ENCODE results near the gene CYP2A6.

Gene CYP2A6

GRCh38 chr19:40797963-40798682 is 52.1 kb downstream of the CYP2A6 start:
- H3K4me1 ChIP-seq (ENCODE audit: control insufficient read depth in 1 of 2, insufficient read depth in 2 of 2, low read length in 2 of 2), result peaks cover 13 to 41% of the 10 kb centered on the region in 2 donors
- H3K27me3 ChIP-seq (ENCODE audit: low read depth, low read length), result no peaks in the 10 kb centered on the region
- no peaks in the 10 kb centered on the region for H3K9me3 ChIP-seq (ENCODE audit: control insufficient read depth in 1 of 2, low read length in 2 of 2)
- peaks cover 0 to 8% of the 10 kb centered on the region in 2 donors for H3K36me3 ChIP-seq (ENCODE audit: control insufficient read depth in 1 of 2, insufficient read depth in 2 of 2, low read length in 2 of 2)
- H3K27ac ChIP-seq (ENCODE audit: low read length), result peak overlapping the region; percentile 91
- peak overlapping the region; percentile 63 to 72 for H3K4me3 ChIP-seq (ENCODE audit: low read depth in 1 of 2, low read length in 2 of 2)

DNA sequence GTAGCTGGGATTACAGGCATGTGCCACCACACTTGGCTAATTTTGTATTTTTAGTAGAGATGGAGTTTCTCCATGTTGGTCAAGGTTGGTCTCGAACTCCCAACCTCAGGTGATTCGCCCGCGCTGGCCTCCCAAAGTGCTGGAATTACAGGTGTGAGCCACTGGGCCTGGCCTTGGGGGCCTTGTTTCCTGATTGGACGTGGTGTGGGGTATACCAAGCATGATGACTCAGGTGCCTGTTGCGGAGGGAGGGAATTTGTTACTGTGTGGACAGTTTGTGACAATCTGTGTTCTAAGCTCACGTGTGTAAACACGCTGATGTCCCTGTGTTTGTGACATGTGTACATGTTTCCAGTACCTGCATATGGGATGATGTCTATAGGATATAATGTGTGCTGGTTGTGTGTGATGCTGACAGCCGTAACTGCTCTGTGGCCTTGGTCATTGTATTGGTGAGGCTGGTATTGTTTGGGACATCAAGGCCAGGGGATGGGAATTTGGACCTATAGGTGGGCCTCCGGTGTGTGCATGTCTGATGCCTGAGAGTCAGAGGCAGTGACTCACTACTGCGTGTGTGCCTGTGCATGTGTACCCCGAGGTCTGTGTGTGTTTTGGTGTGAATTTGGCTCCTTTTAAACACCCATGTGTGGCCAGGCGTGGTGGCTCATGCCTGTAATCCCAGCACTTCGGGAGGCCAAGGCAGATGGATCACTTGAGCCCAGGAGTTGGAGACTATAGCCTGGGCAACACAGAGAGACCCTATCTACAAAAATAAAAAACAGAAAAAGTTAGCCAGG is 52.9 kb downstream of the CYP2A6 start:
- H3K4me3 ChIP-seq (ENCODE audit: low read depth in 1 of 2, low read length in 2 of 2), result peak overlapping the region in 1 of 2 donors; percentile 63

More for the DNA sequence above, 52.9 kb downstream of the CYP2A6 start:
- no peaks in the 10 kb centered on the region for H3K9me3 ChIP-seq (ENCODE audit: control insufficient read depth in 1 of 2, low read length in 2 of 2)
- H3K4me1 ChIP-seq (ENCODE audit: control insufficient read depth in 1 of 2, insufficient read depth in 2 of 2, low read length in 2 of 2), result peaks cover 6 to 34% of the 10 kb centered on the region in 2 donors
- H3K36me3 ChIP-seq (ENCODE audit: control insufficient read depth in 1 of 2, insufficient read depth in 2 of 2, low read length in 2 of 2), result peaks cover 0 to 9% of the 10 kb centered on the region in 2 donors
- no peaks in the 10 kb centered on the region for H3K27me3 ChIP-seq (ENCODE audit: low read depth, low read length)
- no peak overlapping the region for H3K27ac ChIP-seq (ENCODE audit: low read length)

Data from muscle layer of duodenum (tissue), 2 donors.